Skin of body (tissue), 2 donors: ENCODE measurements around the gene IFNL1. TPM values are rescaled to one million over a fixed set of nuclear protein-coding genes. Genes with fewer than 3 reads are reported as not detected.
"Not testable (repeated sequence)": the region's sequence is repeated elsewhere in the genome, so short reads cannot be mapped to it uniquely, and the experiment has no call there.

ENCODE experiments used
- DNase-seq: peaks from one replicate; lab custom pipeline; 2025; lab: John Stamatoyannopoulos, UW
- total RNA-seq: library from RNA; depleted of rRNA; stranded (reverse); fragments of >200 nt; gene quantifications from one replicate; pipeline ENCODE4 v1.2.3, GENCODE V29; 2014

Gene IFNL1
- total RNA-seq, 1 donor from 2014 or later, result not detected

- DNase-seq, result no peak
Measured at GRCh38 chr19:39308531-39309304, 12.5 kb downstream of the IFNL1 start.

DNA sequence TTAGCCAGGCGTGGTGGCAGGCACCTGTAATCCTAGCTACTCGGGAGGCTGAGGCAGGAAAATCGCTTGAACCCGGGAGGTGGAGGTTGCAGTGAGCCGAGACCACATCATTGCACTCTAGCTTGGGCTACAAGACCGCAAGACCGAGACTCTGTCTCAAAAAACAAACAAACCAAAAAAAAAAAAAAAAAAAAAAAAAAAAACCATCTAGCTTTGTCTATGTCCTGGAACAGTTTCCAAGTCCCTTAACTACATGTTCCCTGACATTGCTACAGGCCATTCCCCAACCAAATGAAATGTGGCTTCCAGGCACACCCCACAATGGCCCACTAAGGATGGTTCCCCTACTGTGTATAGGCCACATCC lies 13.1 kb downstream of the IFNL1 start:
- DNase-seq, result not testable (repeated sequence)

DNA sequence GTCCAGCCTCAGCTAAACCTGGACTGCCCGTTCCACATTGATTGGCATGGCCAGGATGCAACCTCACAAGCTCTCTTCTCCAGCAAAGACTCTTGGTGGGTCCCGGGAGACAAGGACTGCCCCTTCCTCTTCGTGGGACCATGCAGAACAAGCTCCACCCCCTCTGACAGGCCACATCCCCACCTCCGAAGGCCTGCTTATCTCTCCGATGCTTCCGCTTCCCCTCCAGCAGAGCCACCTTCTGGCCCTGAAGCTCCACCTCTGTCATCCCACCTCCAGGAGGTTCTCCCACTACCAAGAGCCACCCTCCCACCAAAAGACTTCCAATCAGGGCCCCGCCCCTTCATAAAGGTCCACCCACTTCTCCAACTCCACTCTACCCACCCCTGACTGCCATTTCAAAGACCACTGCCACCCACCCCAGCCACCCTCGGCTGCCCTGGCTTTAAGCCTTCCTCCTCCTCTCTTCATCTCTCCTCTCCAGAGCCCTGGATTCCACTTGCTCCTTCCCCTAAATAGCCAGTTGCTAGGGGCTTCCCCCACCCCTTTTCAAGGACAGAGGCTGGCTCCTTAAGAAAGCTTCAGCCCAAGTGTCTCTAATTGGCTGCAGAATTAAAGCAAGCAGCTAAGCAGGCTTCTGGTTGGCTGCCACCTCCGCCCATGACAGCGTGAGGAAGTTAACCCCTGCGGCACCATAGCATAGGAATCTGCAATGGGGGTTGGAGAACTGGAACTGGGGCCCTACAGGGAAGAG lies 14.5 kb downstream of the IFNL1 start:
- DNase-seq, result no peak

DNA sequence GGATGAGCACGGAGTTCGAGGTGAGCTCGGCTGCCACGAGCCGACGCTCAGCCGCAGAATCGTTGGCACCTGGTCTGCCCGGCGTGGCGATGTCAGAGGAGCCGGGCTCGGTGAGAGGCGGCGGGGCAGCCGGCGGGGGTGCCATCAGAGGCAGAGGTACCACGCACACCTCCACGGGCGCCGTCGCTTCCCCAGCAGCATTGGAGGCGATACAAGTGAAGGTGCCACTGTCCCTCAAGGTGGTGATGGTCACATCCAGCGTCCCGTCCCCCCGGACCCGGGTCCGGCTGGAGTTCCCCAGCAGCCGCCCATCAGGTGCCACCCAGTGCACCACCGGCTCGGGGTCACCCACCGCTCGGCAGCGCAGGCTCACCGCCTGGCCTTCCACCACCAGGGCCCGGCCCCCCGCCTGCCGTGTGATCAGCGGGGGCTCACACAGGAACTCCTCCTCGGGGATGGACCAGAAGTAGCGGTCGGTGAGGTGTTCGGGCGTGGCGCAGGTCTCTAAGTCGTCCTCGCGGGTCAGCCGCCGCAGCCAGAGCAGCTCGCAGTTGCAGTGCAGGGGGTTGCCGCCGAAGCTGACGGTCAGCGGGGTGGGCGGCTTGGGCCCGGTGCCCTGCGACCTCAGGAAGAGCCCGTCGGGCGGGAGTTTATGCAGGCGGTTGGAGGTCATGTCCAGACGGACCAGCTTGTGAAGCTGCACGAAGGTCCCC lies 18.0 kb downstream of the IFNL1 start:
- no peak for DNase-seq

GRCh38 chr19:39315933-39316332 lies 19.7 kb downstream of the IFNL1 start:
- no peak for DNase-seq

DNA sequence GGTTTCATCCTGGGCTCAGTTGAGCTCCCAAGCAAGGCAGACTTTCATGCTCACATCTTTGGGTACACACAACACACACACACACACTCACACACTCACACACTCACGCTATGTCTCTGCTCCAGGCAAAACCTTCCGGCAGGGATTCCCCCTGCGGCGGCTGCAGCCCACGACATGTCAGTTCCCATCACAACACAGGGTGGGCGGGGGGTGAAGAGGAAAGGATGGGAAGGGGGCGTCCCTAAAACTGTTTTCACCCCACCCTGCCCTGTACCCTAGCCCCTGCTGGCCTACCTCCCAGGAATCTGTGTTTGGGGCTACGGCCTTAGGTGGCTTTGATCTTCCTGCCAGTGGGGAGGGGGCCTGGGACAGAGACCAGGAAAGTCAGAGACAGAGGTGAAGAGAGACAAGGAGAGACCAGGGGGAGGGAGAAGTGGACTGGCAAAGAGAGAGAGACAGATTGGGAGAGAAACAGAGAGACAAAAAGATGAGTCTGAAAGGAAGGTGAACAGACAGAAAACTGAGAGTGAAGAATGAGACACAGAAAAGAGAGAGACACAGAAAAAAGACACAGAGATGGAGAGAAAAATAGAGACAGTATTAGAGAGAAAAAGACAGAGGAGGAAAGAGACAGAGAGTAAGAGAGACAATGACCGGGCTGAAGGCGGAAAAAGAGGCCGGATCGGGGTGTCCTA lies 20.6 kb downstream of the IFNL1 start:
- DNase-seq, result no peak

GRCh38 chr19:39317476-39317875 lies 21.3 kb downstream of the IFNL1 start:
- DNase-seq, result no peak

DNA sequence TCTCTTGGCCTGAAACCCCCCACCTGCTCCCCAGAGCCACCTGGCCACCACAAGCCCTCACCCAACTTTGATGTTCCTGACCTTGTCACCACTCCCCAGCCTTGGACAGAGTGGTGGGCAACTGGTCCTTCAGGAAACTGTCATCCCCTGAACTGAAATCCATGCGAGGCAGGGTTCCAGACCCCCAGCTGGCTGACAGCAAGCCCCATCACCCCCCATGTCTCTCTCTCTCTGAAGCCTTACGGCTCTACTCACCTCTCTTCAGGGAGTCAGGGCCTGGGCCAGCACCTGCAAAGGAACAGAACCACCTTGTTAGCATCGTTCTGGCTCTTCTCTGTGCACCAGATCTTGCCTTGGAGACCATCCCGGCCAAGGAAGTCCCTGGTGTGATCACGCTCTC lies 21.9 kb downstream of the IFNL1 start:
- no peak for DNase-seq

DNA sequence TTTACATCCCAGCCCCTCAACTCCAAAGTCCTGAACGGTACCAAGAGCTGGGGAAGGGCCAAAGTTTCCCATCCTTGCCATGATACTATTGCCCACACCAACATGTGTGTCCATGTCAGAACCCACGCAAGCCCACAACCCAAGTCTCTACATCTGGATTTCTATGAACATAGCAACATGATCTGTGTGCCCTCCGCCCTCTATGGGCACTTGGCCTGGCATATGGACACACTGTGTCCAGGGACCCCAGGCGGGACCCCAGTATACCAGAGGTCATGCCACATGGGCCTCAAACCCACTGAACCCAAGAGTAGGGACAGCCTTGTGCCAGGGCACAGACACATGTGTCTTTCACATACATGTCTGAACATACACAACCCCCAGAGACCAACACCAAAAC lies 22.5 kb downstream of the IFNL1 start:
- DNase-seq, result no peak

GRCh38 chr19:39319098-39319891 lies 23.1 kb downstream of the IFNL1 start:
- no peak for DNase-seq

GRCh38 chr19:39319892-39320248 lies 23.7 kb downstream of the IFNL1 start:
- no peak for DNase-seq

DNA sequence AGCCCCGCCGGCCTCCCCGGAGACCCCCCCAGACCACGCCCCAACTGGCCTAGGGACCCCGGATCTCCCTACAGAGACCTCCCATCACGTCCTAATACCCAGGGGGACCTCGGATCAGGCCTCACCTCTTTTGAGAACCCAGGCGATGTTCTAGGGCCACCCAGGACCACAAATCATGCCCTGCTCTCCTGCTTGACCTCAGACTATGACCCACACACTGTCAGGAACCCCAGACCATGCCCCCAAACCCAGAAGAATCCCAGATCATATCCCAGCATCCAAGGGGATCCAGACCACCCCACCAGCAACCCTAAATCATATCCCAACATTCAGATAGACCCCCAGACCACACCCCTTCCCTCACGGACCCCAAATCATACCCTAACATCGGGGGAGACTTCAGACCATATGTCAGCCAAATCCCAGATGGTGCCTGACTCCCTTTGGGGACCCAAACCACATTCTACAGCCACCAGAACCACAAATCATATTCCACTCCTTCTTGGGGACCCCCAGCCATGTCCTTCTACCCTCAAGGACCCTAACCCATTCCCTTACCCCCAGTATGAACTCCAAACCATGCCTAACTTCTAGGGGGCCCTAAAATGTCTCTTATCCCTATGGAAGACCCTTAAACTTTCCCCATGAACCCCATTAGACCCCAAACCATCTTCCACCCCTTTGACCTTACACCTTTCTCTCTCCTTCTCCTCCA lies 25.1 kb downstream of the IFNL1 start:
- DNase-seq, result no peak

DNA sequence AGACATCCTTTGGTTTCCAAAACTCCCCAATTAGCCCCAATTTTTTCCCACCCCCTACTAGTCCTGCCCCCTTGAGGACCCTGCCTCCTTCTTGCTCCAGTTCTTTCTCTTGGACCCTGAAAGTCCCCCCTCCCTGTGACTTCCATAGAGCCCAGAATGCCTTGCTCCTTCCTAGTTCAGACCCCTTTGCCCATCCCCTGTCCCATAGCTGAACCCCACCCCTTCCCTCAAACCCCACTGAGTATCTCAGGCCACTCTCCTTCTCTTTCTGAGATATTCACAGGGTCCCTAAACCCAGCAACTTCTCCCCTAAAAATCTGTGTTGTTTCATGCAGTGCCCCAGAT lies 25.6 kb downstream of the IFNL1 start:
- no peak for DNase-seq

DNA sequence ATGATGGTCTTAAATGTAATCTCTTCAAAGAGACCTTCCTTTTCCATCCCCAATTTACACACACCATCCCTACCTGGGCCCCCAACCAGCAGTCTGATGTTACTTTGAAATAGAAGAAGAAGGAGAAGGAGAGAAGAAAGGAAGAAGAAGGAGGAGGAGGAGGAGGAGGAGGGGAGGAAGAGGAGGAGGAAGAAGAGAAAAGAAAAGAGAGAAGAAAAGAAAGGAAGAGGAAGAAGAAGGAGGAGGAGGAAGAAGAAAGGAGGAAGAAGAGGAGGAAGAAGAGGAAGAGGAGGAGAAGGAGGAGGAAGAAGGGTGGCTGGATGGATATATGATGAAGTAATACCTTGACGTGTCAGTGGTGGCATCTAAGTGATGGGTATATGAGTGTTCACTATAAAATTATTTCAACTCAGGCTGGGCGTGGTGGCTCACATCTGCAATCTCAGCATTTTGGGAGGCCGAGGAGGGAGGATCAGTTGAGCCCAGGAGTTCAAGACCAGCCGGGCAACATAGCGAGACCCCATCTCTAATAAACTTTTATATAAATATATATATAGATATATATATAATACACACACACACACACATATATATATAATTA lies 28.1 kb downstream of the IFNL1 start:
- DNase-seq, result no peak

DNA sequence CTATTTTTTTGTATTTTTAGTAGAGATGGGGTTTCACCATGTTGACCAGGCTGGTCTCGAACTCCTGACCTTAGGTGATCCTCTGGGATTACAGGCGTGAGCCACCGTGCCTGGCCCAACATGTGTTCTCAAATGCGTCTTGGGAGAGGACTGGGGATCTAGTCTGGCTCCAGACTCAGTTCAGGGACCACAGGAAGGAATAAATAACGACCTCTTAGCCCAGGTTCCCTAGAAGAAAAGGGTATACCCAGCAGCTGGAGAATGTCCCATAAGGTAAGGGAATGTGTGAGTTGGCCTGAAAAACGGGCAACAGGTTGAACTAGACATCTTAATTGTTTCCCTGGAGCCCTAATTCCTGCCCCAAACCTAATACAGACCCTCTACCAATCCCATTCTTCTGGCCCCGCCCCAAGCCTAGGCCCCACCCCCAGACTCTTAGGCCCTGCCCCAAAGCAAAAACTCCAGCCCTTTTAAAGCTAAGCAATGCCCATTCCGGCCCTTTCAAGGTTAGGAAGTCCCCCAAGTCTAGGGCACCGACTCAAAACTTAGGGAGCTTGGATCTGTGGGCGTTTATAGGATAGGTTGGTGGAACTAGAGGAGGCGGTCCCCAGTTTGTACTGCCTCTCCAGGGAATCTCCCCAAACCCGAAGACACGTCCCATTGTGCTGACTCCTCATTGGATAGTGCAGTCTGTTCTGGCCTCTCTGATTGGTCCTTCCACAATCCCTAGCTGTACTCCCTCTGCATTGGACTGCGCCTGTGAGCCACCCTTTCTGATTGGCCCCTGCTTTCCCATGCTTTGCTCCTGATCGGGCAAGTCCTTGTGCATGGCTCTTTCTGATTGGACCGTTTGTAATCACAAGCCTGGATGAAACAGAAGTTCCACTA lies 29.8 kb downstream of the IFNL1 start:
- no peak for DNase-seq

- DNase-seq, result no peak
Measured at GRCh38 chr19:39327363-39328045, 31.3 kb downstream of the IFNL1 start.

GRCh38 chr19:39328046-39328705 lies 32.0 kb downstream of the IFNL1 start:
- peak; percentile 67 for DNase-seq

DNA sequence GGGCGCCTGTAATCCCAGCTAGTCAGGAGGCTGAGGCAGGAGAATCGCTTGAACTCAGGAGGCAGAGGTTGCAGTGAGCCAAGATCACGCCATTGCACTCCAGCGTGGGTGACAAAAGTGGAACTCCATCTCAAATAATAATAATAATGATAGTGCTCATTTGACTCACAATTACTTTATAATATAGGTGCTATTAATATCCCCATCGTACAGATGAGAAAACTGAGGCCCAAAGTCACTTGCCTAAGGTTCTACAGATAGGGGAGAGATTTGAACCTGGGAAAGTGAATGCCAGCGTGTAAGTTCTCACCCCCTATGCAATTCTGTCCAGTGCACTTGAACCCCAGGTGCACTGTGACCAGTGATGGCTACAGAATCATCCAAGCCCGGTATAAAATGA lies 33.7 kb downstream of the IFNL1 start:
- DNase-seq, result no peak
